Stomach (tissue), 9 donors: ENCODE measurements around the gene CAMKK2. TPM values are rescaled to one million over a fixed set of nuclear protein-coding genes. Genes with fewer than 3 reads are reported as not detected.

ENCODE experiments used
- DNase-seq, 2 donors: peaks; one replicate each; pipeline versions ENCODE4 v3.0.0 to v3.0.0-alpha.2; 2013 to 2019
- H3K27ac ChIP-seq, 5 donors: fragments of 200-600 bp in 4 of 5; sonication (generic) in 4 of 5; one replicate each; pipeline ENCODE4 v1.5.1; 2013 to 2019; ENCODE audit warnings: mild to moderate bottlenecking in 1 of 5, moderate library complexity in 1 of 5
- H3K27me3 ChIP-seq, 3 donors: fragments of 200-600 bp; sonication (generic); one replicate each; pipeline ENCODE4 v1.5.1; 2017 to 2019; ENCODE audit warnings: mixed run types in 1 of 3
- H3K36me3 ChIP-seq, 4 donors: fragments of 200-600 bp; sonication (generic); 1 replicate in 3 of 4; 2 replicates in 1 of 4; pipeline ENCODE4 v1.5.1; 2016 to 2019
- H3K4me1 ChIP-seq, 4 donors: fragments of 200-600 bp; sonication (generic); one replicate each; pipeline ENCODE4 v1.5.1; 2016 to 2019
- H3K4me3 ChIP-seq, 4 donors: fragments of 200-600 bp; sonication (generic) in 3 of 4; one replicate each; pipeline ENCODE4 v1.5.1; 2016 to 2019; ENCODE audit warnings: mild to moderate bottlenecking in 1 of 4
- H3K9me3 ChIP-seq, 4 donors: fragments of 200-600 bp; sonication (generic); one replicate each; pipeline ENCODE4 v1.5.1; 2016 to 2019
- CTCF ChIP-seq, 7 experiments: fragments of 450-650 bp in 4 of 7; fragments of 200-600 bp in 3 of 7; sonication (generic) in 3 of 7; IDR thresholded peaks; one replicate each; pipeline ENCODE4 v1.5.1; 2016 to 2019; ENCODE audit warnings: antibody characterized with exemption in 7 of 7, control low read depth in 2 of 7, mild to moderate bottlenecking in 1 of 7
- EP300 ChIP-seq: sonication (generic); formaldehyde crosslinking; IDR thresholded peaks from one replicate; pipeline ENCODE4 v1.6.1; 2017; ENCODE audit warnings: antibody characterized with exemption
- POLR2A ChIP-seq, 4 donors: fragments of 450-650 bp; IDR thresholded peaks; one replicate each; pipeline ENCODE4 v1.6.1; 2016; ENCODE audit warnings: antibody characterized with exemption in 4 of 4, control low read depth in 2 of 4, mild to moderate bottlenecking in 1 of 4, moderate library complexity in 1 of 4
- POLR2AphosphoS5 ChIP-seq, 3 donors: sonication (generic); formaldehyde crosslinking; IDR thresholded peaks; one replicate each; pipeline ENCODE4 v1.6.1; 2016; ENCODE audit warnings: antibody characterized with exemption in 3 of 3
- WGBS, 5 donors: extraction: QIAGEN DNeasy Blood & Tissue Kit in 3 of 5; methylation state at CpG; one replicate each; pipeline versions ENCODE4 v1.1.5 to v1.1.7; 2013 to 2018; 5-methylcytosine and 5-hydroxymethylcytosine counted together
- intact Hi-C: fragments of 100-400 bp; cut with DNase I; formaldehyde crosslinking; loops from one replicate; pipeline ENCODE4 v1.15.1; 2023; ENCODE audit warnings: low total_unique reads
- polyA plus RNA-seq, 3 donors: library from polyadenylated mRNA; stranded (reverse); fragments of 200-250 nt; gene quantifications; one replicate each; pipeline ENCODE4 v1.2.3, GENCODE V29; 2013
- total RNA-seq, 5 donors: library from RNA; depleted of rRNA; stranded (reverse); fragments of >200 nt; gene quantifications; one replicate each; pipeline versions ENCODE4 v1.1.0 to v1.2.3, GENCODE V29; 2014 to 2016
- donor health status: healthy with polysubstance abuse.
- donor health status: Bipolar disorder and iron deficiency.
- donor health status: healthy.

CAMKK2 gene
- total and polyA plus RNA-seq, 8 donors: 14.9 to 46.4 (median 21.7) TPM

- TF ChIP-seq POLR2A (IDR thresholded peaks at IDR 0.05) (no peak), POLR2AphosphoS5 (IDR thresholded peaks at IDR 0.05) (no peak), EP300 (no peak), CTCF (IDR thresholded peaks at IDR 0.05) (no peak)
- Histone ChIP-seq H3K4me1 (peaks cover 2 to 8% (median 5%) of the 10 kb centered on the region in 4 donors), H3K9me3 (no peaks in the 10 kb centered on the region), H3K4me3 (no peak overlapping the region), H3K36me3 (peaks cover 36 to 87% (median 80%) of the 10 kb centered on the region in 4 donors), H3K27ac (no peak overlapping the region), H3K27me3 (no peaks in the 10 kb centered on the region)
- intact Hi-C loops: no loop called here
- WGBS, 5 donors: 86 to 95% (median 89%) methylated on average over 7 of the region's 7 CpGs
- DNase-seq: no peak
These were observed 50.6 kb downstream of the CAMKK2 start for GRCh38 chr12:121245951-121246350.

GRCh38 chr12:121245031-121245430, 51.5 kb downstream of the CAMKK2 start:
- H3K4me1 ChIP-seq: peaks cover 4 to 18% (median 10%) of the 10 kb centered on the region in 4 donors
- 91 to 97% (median 93%) methylated on average over 13 to 14 of the region's 14 CpGs for WGBS, 5 donors
- intact Hi-C loops: no loop called here
- H3K27me3 ChIP-seq: no peaks in the 10 kb centered on the region
- H3K4me3 ChIP-seq: no peak overlapping the region
- H3K27ac ChIP-seq: no peak overlapping the region
- DNase-seq: no peak
- H3K9me3 ChIP-seq: no peaks in the 10 kb centered on the region
- H3K36me3 ChIP-seq: peaks cover 31 to 83% (median 71%) of the 10 kb centered on the region in 4 donors
- TF ChIP-seq CTCF (IDR thresholded peaks at IDR 0.05): no peak
- no peak for TF ChIP-seq POLR2AphosphoS5 (IDR thresholded peaks at IDR 0.05)
- no peak for TF ChIP-seq EP300
- TF ChIP-seq POLR2A (IDR thresholded peaks at IDR 0.05): no peak

- H3K4me3 ChIP-seq: peak overlapping the region in 2 of 4 donors; percentile 24 to 32
- no peak for TF ChIP-seq POLR2AphosphoS5 (IDR thresholded peaks at IDR 0.05)
- H3K9me3 ChIP-seq: no peaks in the 10 kb centered on the region
- no peaks in the 10 kb centered on the region for H3K27me3 ChIP-seq
- 77 to 84% (median 83%) methylated on average over 16 to 17 of the region's 17 CpGs for WGBS, 5 donors
- peak overlapping the region; percentile 2 to 85 (median 67) for H3K27ac ChIP-seq
- H3K36me3 ChIP-seq: peaks cover 7 to 70% (median 57%) of the 10 kb centered on the region in 4 donors
- H3K4me1 ChIP-seq: peaks cover 23 to 50% (median 36%) of the 10 kb centered on the region in 4 donors
- intact Hi-C loops: no loop called here
- no peak for DNase-seq
These were observed 55.1 kb downstream of the CAMKK2 start for GRCh38 chr12:121241156-121241970.

- intact Hi-C loops: no loop called here
These were observed 55.9 kb downstream of the CAMKK2 start for GRCh38 chr12:121240484-121241101.

GRCh38 chr12:121240062-121240420, 56.5 kb downstream of the CAMKK2 start:
- Histone ChIP-seq H3K4me1 (peaks cover 23 to 50% (median 36%) of the 10 kb centered on the region in 4 donors), H3K4me3 (peak overlapping the region in 3 of 4 donors; percentile 24 to 32 (median 29)), H3K27me3 (no peaks in the 10 kb centered on the region), H3K9me3 (no peaks in the 10 kb centered on the region), H3K27ac (peak overlapping the region in 4 of 5 donors; percentile 61 to 85 (median 70)), H3K36me3 (peaks cover 6 to 70% (median 58%) of the 10 kb centered on the region in 4 donors)
- intact Hi-C loops: no loop called here
- 61 to 75% (median 74%) methylated on average over 7 of the region's 7 CpGs for WGBS, 5 donors
- no peak for DNase-seq
- TF ChIP-seq EP300 (no peak), POLR2AphosphoS5 (IDR thresholded peaks at IDR 0.05) (no peak), POLR2A (IDR thresholded peaks at IDR 0.05) (no peak)

More at GRCh38 chr12:121240484-121241101, 55.9 kb downstream of the CAMKK2 start:
- peak overlapping the region; percentile 2 to 85 (median 67) for H3K27ac ChIP-seq
- H3K4me3 ChIP-seq: peak overlapping the region; percentile 24 to 32 (median 26)
- DNase-seq: peak; percentile 58 to 93
- no peaks in the 10 kb centered on the region for H3K9me3 ChIP-seq
- peaks cover 23 to 50% (median 36%) of the 10 kb centered on the region in 4 donors for H3K4me1 ChIP-seq
- WGBS, 5 donors: 45 to 63% (median 57%) methylated on average over 36 to 38 of the region's 38 CpGs
- no peak for TF ChIP-seq POLR2AphosphoS5 (IDR thresholded peaks at IDR 0.05)
- no peak for TF ChIP-seq EP300
- no peak for TF ChIP-seq POLR2A (IDR thresholded peaks at IDR 0.05)
- peaks cover 7 to 70% (median 58%) of the 10 kb centered on the region in 4 donors for H3K36me3 ChIP-seq
- H3K27me3 ChIP-seq: no peaks in the 10 kb centered on the region
